HEK293 (cell line): Measurements from ENCODE around the gene GLRX5.

ENCODE experiments used
- CTCF ChIA-PET: fragments of 350-600 bp; formaldehyde crosslinking; extraction: SDS; loops from one replicate; lab custom pipeline; 2021; ENCODE audit warnings: antibody characterized with exemption; lab: Yijun Ruan, JAX
- POLR2A ChIA-PET: fragments of 300-600 bp; formaldehyde crosslinking; extraction: SDS; loops from one replicate; lab custom pipeline; 2020; ENCODE audit warnings: antibody characterized with exemption, inconsistent platforms; lab: Yijun Ruan, JAX
- H3K27ac ChIP-seq: fragments of 200-500 bp; sonication (Bioruptor generic); 2 replicates; pipeline ENCODE4 v1.5.1; 2014; ENCODE audit warnings: low read depth, low read length, control low read depth, inconsistent platforms; ENCODE audit errors: extremely low read depth
- H3K36me3 ChIP-seq, 2 experiments: fragments of 200-500 bp in 1 of 2; sonication (Bioruptor generic) in 1 of 2; 1 replicate in 1 of 2; 2 replicates in 1 of 2; pipeline ENCODE4 v1.5.1; 2014 to 2017; ENCODE audit warnings: inconsistent platforms in 2 of 2, low read length in 2 of 2; ENCODE audit not compliant: control insufficient read depth in 2 of 2, insufficient read depth in 1 of 2
- H3K4me1 ChIP-seq: fragments of 200-500 bp; sonication (Bioruptor generic); 2 replicates; pipeline ENCODE4 v1.5.1; 2014; ENCODE audit warnings: mild to moderate bottlenecking, low read length, inconsistent platforms; ENCODE audit not compliant: control insufficient read depth, insufficient read depth
- H3K4me3 ChIP-seq: 2 replicates; pipeline ENCODE4 v1.5.1; 2011; ENCODE audit warnings: low read depth, mild to moderate bottlenecking, control low read depth, low read length, moderate library complexity
- H3K9me3 ChIP-seq: fragments of 200-500 bp; sonication (Bioruptor generic); 2 replicates; pipeline ENCODE4 v1.5.1; 2014; ENCODE audit warnings: low read depth, low read length, inconsistent platforms; ENCODE audit not compliant: control insufficient read depth, insufficient read depth
- BCL11B ChIP-seq: fragments of 450-650 bp; formaldehyde crosslinking; IDR thresholded peaks from 2 replicates; pipeline ENCODE4 v1.5.1; 2016; ENCODE audit warnings: low read depth, missing biosample characterization, missing genetic modification characterization
- HOXC10 ChIP-seq: sonication (generic); formaldehyde crosslinking; IDR thresholded peaks from 2 replicates; pipeline ENCODE4 v1.8.1; 2023; ENCODE audit warnings: mild to moderate bottlenecking, missing genetic modification reagents
- HOXD13 ChIP-seq: sonication (generic); formaldehyde crosslinking; IDR thresholded peaks from 2 replicates; pipeline ENCODE4 v1.8.0; 2022; ENCODE audit warnings: missing genetic modification reagents, borderline replicate concordance
- ZNF10 ChIP-seq: fragments of 450-650 bp; formaldehyde crosslinking; IDR thresholded peaks from 2 replicates; pipeline ENCODE4 v1.5.1; 2017; ENCODE audit warnings: missing biosample characterization, missing genetic modification characterization
- ZNF133 ChIP-seq: fragments of 450-650 bp; formaldehyde crosslinking; IDR thresholded peaks from 2 replicates; pipeline ENCODE4 v1.5.1; 2016; ENCODE audit warnings: missing biosample characterization, missing genetic modification characterization
- ZNF324 ChIP-seq: fragments of 450-650 bp; formaldehyde crosslinking; IDR thresholded peaks from 2 replicates; pipeline ENCODE4 v1.5.1; 2016; ENCODE audit warnings: missing biosample characterization, missing genetic modification characterization
- ZNF530 ChIP-seq: fragments of 450-650 bp; formaldehyde crosslinking; IDR thresholded peaks from 2 replicates; pipeline ENCODE4 v1.5.1; 2016; ENCODE audit warnings: low read depth, missing biosample characterization, missing genetic modification characterization
- ZNF544 ChIP-seq: fragments of 450-650 bp; formaldehyde crosslinking; IDR thresholded peaks from 2 replicates; pipeline ENCODE4 v1.5.0; 2017; ENCODE audit warnings: missing biosample characterization, missing genetic modification characterization
- ZNF555 ChIP-seq: fragments of 450-650 bp; formaldehyde crosslinking; conservative IDR thresholded peaks from 2 replicates; pipeline ENCODE4 v1.5.1; 2017; ENCODE audit warnings: missing biosample characterization, mild to moderate bottlenecking, missing genetic modification characterization, inconsistent platforms
- ZNF558 ChIP-seq: fragments of 450-650 bp; formaldehyde crosslinking; IDR thresholded peaks from 2 replicates; pipeline ENCODE4 v1.5.1; 2016; ENCODE audit warnings: missing biosample characterization, missing genetic modification characterization
- ZNF560 ChIP-seq: fragments of 450-650 bp; formaldehyde crosslinking; IDR thresholded peaks from 2 replicates; pipeline ENCODE4 v1.5.1; 2017; ENCODE audit warnings: missing biosample characterization, missing genetic modification characterization, borderline replicate concordance
- ZNF626 ChIP-seq: fragments of 450-650 bp; sonication (Bioruptor Pico); formaldehyde crosslinking; IDR thresholded peaks from 2 replicates; pipeline ENCODE4 v1.5.1; 2018; ENCODE audit warnings: missing biosample characterization, missing genetic modification characterization, inconsistent platforms
- ZNF660 ChIP-seq: fragments of 450-650 bp; IDR thresholded peaks from 2 replicates; pipeline ENCODE4 v1.5.1; 2018; ENCODE audit warnings: missing biosample characterization, mild to moderate bottlenecking, missing genetic modification characterization
- ZNF701 ChIP-seq: fragments of 450-650 bp; formaldehyde crosslinking; IDR thresholded peaks from 2 replicates; pipeline ENCODE4 v1.5.1; 2016; ENCODE audit warnings: missing biosample characterization, missing genetic modification characterization
- ZNF791 ChIP-seq: fragments of 450-650 bp; formaldehyde crosslinking; IDR thresholded peaks from 2 replicates; pipeline ENCODE4 v1.5.1; 2016; ENCODE audit warnings: missing biosample characterization, missing genetic modification characterization
- ZSCAN30 ChIP-seq: fragments of 450-650 bp; IDR thresholded peaks from 2 replicates; pipeline ENCODE4 v1.5.1; 2018; ENCODE audit warnings: missing biosample characterization, mild to moderate bottlenecking, missing genetic modification characterization, moderate library complexity
- TF ChIP-seq, protein P1 (sequence below): fragments of 450-650 bp; formaldehyde crosslinking; IDR thresholded peaks from 2 replicates; pipeline ENCODE4 v1.5.1; 2016; ENCODE audit warnings: missing biosample characterization, missing genetic modification characterization
- TF ChIP-seq, protein P2 (sequence below): fragments of 450-650 bp; formaldehyde crosslinking; IDR thresholded peaks from 2 replicates; pipeline ENCODE4 v1.5.1; 2016; ENCODE audit warnings: missing biosample characterization, missing genetic modification characterization
- TF ChIP-seq, protein P3 (sequence below): fragments of 450-650 bp; formaldehyde crosslinking; IDR thresholded peaks from 2 replicates; pipeline ENCODE4 v1.5.1; 2016; ENCODE audit warnings: missing biosample characterization, missing genetic modification characterization, low read depth
- TF ChIP-seq, protein P4 (sequence below): fragments of 450-650 bp; formaldehyde crosslinking; IDR thresholded peaks from 2 replicates; pipeline ENCODE4 v1.5.1; 2016; ENCODE audit warnings: missing biosample characterization, missing genetic modification characterization
- TF ChIP-seq, protein P5 (sequence below): fragments of 450-650 bp; formaldehyde crosslinking; IDR thresholded peaks from 2 replicates; pipeline ENCODE4 v1.5.1; 2016; ENCODE audit warnings: missing biosample characterization, missing genetic modification characterization, borderline replicate concordance

The GLRX5 gene

DNA sequence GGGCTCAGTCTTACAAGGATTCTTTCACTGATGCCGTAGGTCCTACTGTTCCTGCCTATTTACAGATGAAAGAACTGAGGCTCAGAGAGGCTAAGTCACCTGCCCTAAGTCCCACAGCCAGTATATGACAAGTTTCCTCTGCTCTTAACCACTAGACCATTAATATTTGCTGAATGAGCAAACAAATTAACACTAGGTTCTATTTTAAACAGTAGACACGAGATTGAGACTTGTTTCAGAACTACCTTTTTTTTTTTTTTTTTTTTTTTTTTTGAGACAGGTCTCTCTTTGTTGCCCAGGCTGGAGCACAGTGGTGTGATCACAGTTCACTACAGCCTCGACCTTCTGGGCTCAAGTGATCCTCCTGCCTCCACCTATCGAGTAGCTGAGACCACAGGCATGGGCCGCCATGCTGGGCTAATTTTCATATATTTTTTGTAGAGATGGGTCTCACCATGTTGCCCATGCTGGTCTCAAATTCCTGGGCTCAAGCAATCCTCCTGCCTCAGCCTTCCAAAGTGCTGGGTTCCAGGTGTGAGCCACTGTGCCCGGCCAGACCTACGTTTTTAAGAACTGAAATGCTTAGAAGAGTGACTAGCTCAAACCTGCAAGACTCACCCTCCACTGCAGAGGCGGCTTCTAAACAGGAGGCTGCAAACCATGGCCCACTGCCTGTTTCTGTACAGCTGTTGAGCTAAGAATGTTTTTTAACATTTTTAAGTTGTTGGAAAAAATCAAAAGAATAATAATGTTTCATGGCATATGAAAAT lies 31.3 kb upstream of the GLRX5 start (continued):
- no peak for TF ChIP-seq HOXC10

DNA sequence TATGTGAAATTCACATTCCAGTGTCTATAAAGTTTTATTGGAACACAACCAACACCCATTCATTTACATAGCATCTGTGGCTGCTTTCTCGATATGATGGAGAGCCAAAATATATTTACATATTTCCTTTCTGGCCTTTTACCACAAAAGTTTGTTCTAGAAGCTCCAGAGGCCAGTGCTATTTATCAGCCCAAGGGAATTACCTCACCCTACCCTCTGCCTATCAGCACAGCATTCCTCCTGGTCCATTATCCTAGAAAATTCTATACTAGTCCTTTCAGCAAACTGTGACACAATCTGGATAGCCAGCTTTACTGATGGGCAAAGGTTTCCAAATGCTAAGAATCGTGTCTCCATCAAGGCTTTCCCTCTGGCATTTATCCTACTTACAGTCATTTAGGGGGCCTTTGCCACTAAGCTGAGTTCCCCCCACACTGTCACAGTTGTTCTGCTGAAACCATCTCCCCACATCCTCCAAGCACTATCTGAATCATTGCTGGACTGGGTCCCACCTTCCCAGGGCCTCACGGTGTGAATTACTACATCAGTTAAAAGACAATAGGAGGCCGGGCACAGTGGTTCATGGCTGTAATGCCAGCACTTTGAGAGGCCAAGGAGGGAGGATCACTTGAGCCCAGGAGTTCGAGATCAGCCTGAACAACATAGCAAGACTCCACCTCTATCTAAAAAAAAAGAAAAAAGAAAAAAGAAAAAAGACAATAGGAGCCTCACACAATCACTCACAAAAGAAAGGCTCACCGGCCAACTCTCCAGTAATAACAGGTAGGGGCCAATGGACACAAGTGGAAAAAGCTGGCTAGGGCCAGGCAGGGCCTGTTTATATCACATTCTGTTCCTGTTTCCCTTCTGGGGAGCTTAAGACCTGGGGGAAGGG lies 30.5 kb upstream of the GLRX5 start:
- Histone ChIP-seq H3K36me3 (no peaks in the 10 kb centered on the region), H3K9me3 (no peaks in the 10 kb centered on the region), H3K4me1 (no peaks in the 10 kb centered on the region), H3K27ac (no peak overlapping the region), H3K4me3 (no peak overlapping the region)
- no peak for TF ChIP-seq ZNF791
- TF ChIP-seq, protein P1, sequence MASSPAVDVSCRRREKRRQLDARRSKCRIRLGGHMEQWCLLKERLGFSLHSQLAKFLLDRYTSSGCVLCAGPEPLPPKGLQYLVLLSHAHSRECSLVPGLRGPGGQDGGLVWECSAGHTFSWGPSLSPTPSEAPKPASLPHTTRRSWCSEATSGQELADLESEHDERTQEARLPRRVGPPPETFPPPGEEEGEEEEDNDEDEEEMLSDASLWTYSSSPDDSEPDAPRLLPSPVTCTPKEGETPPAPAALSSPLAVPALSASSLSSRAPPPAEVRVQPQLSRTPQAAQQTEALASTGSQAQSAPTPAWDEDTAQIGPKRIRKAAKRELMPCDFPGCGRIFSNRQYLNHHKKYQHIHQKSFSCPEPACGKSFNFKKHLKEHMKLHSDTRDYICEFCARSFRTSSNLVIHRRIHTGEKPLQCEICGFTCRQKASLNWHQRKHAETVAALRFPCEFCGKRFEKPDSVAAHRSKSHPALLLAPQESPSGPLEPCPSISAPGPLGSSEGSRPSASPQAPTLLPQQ (tag by site-specific recombination): peak; percentile 55; the same call in 1 of the 2 replicates
- ChIA-PET POLR2A (no interaction called here), CTCF (interaction anchor here (0.7 to 0.9 kb wide), 2 partner anchors 9 to 23 kb away, joined by 3 read pairs; no protein-coding TSS in a partner anchor)

DNA sequence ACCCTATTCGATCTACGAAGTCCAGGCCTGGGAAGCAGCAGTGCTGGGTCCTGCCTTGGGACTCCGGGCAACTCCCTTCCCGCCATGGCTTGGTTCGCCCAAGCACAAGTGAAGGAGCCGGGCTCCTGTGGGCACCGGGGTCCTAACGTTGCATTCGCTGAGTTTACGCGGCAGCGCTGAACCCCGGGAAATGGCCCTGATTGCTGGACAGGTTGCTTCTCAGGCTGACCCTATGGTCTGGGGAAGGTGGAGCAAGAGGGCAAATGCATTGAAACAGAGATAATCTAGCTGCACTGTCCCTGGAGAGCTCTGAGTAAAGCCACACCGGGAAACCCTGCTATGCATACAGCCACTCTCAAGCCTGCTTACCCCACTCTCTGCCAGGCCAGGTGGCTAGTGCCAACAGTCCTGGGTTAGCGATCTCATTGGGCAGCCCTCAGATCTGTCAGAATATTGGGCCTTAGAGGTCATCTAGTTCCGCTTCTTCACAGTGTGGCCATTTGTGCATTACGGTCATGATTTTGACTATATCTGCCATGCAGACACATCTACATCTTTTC lies 29.7 kb upstream of the GLRX5 start:
- Histone ChIP-seq H3K4me1 (no peaks in the 10 kb centered on the region), H3K4me3 (no peak overlapping the region)
- TF ChIP-seq, protein P2, sequence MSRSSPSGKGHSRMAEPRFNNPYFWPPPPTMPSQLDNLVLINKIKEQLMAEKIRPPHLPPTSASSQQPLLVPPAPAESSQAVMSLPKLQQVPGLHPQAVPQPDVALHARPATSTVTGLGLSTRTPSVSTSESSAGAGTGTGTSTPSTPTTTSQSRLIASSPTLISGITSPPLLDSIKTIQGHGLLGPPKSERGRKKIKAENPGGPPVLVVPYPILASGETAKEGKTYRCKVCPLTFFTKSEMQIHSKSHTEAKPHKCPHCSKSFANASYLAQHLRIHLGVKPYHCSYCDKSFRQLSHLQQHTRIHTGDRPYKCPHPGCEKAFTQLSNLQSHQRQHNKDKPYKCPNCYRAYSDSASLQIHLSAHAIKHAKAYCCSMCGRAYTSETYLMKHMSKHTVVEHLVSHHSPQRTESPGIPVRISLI (tag by site-specific recombination): no peak
- TF ChIP-seq ZNF701 (tag by site-specific recombination) (no peak), ZNF530 (tag by site-specific recombination) (no peak), HOXD13 (CRISPR knock-in tag) (no peak), BCL11B (tag by site-specific recombination) (no peak), ZNF324 (tag by site-specific recombination) (no peak), ZSCAN30 (tag by site-specific recombination) (no peak)
- TF ChIP-seq, protein P3, sequence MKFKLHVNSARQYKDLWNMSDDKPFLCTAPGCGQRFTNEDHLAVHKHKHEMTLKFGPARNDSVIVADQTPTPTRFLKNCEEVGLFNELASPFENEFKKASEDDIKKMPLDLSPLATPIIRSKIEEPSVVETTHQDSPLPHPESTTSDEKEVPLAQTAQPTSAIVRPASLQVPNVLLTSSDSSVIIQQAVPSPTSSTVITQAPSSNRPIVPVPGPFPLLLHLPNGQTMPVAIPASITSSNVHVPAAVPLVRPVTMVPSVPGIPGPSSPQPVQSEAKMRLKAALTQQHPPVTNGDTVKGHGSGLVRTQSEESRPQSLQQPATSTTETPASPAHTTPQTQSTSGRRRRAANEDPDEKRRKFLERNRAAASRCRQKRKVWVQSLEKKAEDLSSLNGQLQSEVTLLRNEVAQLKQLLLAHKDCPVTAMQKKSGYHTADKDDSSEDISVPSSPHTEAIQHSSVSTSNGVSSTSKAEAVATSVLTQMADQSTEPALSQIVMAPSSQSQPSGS (tag by site-specific recombination): no peak
- TF ChIP-seq, all 188 proteins: peak for 0
- no peak overlapping the region for H3K27ac ChIP-seq
- POLR2A ChIA-PET: no interaction called here
- no peaks in the 10 kb centered on the region for H3K9me3 ChIP-seq
- CTCF ChIA-PET: interaction anchor here (0.9 kb wide), 1 partner anchor 22 kb away, joined by 3 read pairs; no protein-coding TSS in a partner anchor
- H3K36me3 ChIP-seq: no peaks in the 10 kb centered on the region

DNA sequence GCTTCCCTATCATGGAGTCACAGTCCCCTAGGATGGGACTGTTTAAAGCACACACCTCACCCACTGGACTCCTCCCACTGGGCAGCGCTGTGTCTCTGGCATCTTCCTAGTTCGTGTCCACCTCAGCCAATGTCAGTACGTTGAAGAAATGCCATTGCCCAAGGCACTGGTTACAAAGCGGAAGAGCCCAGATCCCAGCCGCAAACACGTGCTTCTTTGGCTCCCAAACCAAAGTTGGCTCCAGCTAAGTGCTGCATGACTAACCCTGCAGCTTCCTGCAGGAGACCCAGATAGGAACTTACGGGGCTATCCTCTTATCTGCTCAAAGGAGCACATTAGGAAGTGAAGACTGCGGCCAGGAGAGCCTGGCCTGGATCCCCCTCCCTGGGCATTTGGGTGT lies 27.7 kb upstream of the GLRX5 start:
- H3K9me3 ChIP-seq: no peaks in the 10 kb centered on the region
- no peaks in the 10 kb centered on the region for H3K4me1 ChIP-seq
- H3K36me3 ChIP-seq: no peaks in the 10 kb centered on the region
- H3K27ac ChIP-seq: no peak overlapping the region
- CTCF ChIA-PET: interaction anchor here (1.5 kb wide), 1 partner anchor 20 kb away, joined by 5 read pairs; no protein-coding TSS in a partner anchor
- POLR2A ChIA-PET: interaction anchor here (0.5 to 1.0 kb wide), 2 partner anchors 9 to 27 kb away, joined by 3 read pairs; partner anchors contain the start of gene SYNE3
- no peak overlapping the region for H3K4me3 ChIP-seq
- TF ChIP-seq ZNF555 (tag by site-specific recombination): no peak
- no peak for TF ChIP-seq ZNF133
- no peak for TF ChIP-seq ZNF560
- TF ChIP-seq, protein P4, sequence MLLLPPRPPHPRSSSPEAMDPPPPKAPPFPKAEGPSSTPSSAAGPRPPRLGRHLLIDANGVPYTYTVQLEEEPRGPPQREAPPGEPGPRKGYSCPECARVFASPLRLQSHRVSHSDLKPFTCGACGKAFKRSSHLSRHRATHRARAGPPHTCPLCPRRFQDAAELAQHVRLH (tag by site-specific recombination): no peak
- no peak for TF ChIP-seq ZNF660 (tag by site-specific recombination)
- TF ChIP-seq ZNF10 (tag by site-specific recombination): no peak
- TF ChIP-seq ZNF626 (tag by site-specific recombination): no peak
- TF ChIP-seq, protein P5, sequence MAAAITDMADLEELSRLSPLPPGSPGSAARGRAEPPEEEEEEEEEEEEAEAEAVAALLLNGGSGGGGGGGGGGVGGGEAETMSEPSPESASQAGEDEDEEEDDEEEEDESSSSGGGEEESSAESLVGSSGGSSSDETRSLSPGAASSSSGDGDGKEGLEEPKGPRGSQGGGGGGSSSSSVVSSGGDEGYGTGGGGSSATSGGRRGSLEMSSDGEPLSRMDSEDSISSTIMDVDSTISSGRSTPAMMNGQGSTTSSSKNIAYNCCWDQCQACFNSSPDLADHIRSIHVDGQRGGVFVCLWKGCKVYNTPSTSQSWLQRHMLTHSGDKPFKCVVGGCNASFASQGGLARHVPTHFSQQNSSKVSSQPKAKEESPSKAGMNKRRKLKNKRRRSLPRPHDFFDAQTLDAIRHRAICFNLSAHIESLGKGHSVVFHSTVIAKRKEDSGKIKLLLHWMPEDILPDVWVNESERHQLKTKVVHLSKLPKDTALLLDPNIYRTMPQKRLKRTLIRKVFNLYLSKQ (tag by site-specific recombination): no peak
- TF ChIP-seq ZNF558: no peak
- TF ChIP-seq ZNF544 (tag by site-specific recombination): no peak
